ENCODE measurements around the gene SLC30A2.

DNA sequence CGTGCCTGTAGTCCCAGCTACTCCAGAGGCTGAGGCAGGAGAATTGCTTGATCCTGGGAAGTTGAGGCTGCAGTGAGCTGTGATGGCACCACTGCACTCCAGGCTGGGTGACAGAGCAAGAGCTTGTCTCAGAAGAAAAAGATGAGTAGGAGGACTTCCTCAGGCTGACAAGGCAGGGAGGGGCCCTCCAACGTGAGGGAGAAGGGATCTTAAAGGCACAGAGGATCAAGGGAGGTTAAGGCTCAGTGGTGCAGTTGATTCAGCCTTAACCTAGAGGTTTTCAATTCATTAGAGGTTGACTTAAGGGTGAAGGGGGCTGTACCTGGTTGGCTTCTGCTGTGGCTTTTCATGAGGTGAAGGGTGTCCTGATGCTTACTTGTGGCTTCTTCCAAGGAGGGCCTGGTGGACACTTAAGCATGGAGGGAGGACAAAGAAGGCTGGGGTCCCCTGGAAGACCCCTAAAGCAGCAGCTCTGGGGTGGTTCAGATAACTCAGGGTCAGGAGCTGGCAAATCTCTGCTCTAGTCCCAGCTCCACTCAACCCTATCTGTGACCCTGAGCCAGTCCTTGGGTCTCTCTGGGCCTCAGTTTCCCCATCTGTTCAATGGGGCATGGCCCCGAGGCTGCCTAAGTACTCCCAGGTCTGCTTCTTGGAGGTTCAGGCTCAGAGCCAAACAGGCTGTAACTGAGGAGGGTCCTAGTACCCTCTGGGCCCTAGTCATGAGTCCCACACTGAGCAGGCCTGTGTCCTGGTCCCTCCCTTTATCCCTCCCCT, 18.0 kb downstream of the SLC30A2 start:
- TF ChIP-seq SIN3A (IDR thresholded peaks at IDR 0.05; ENCODE audit: borderline replicate concordance, insufficient read depth, low read depth, low read length) = no peak
- TF ChIP-seq, protein P1, sequence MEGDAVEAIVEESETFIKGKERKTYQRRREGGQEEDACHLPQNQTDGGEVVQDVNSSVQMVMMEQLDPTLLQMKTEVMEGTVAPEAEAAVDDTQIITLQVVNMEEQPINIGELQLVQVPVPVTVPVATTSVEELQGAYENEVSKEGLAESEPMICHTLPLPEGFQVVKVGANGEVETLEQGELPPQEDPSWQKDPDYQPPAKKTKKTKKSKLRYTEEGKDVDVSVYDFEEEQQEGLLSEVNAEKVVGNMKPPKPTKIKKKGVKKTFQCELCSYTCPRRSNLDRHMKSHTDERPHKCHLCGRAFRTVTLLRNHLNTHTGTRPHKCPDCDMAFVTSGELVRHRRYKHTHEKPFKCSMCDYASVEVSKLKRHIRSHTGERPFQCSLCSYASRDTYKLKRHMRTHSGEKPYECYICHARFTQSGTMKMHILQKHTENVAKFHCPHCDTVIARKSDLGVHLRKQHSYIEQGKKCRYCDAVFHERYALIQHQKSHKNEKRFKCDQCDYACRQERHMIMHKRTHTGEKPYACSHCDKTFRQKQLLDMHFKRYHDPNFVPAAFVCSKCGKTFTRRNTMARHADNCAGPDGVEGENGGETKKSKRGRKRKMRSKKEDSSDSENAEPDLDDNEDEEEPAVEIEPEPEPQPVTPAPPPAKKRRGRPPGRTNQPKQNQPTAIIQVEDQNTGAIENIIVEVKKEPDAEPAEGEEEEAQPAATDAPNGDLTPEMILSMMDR (IDR thresholded peaks at IDR 0.05) = no peak
